ENCODE measurements around the gene AZU1.
"Not testable (repeated sequence)": the region's sequence is repeated elsewhere in the genome, so short reads cannot be mapped to it uniquely, and the experiment has no call there.

AZU1 gene

DNA sequence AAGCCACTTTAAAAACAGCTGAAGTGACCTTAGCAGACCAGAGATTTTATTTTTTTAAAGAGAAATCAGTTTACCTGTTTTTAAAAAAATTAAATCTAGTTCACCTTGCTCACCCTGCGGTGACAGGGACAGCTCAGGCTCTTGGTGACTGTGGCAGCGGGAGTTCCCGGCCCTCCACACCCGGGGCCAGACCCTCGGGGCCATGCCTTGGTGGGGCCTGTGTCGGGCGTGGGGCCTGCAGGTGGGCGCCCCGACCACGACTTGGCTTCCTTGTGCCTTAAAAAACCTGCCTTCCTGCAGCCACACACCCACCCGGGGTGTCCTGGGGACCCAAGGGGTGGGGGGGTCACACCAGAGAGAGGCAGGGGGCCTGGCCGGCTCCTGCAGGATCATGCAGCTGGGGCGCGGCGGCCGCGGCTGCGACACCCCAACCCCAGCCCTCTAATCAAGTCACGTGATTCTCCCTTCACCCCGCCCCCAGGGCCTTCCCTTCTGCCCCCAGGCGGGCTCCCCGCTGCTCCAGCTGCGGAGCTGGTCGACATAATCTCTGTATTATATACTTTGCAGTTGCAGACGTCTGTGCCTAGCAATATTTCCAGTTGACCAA, 16.7 kb upstream of the AZU1 start:
- DNase-seq (ENCODE audit: low read depth), result no peak

DNA sequence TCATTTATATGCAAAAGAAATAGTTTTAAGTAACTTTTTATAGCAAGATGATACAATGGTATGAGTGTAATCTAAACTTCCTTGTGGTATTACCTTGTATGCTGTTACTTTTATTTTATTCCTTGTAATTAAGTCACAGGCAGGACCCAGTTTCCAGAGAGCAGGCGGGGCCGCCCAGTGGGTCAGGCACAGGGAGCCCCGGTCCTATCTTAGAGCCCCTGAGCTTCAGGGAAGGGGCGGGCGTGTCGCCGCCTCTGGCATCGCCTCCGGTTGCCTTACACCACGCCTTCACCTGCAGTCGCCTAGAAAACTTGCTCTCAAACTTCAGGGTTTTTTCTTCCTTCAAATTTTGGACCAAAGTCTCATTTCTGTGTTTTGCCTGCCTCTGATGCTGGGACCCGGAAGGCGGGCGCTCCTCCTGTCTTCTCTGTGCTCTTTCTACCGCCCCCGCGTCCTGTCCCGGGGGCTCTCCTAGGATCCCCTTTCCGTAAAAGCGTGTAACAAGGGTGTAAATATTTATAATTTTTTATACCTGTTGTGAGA, 16.1 kb upstream of the AZU1 start:
- no peak for DNase-seq (ENCODE audit: low read depth)

DNA sequence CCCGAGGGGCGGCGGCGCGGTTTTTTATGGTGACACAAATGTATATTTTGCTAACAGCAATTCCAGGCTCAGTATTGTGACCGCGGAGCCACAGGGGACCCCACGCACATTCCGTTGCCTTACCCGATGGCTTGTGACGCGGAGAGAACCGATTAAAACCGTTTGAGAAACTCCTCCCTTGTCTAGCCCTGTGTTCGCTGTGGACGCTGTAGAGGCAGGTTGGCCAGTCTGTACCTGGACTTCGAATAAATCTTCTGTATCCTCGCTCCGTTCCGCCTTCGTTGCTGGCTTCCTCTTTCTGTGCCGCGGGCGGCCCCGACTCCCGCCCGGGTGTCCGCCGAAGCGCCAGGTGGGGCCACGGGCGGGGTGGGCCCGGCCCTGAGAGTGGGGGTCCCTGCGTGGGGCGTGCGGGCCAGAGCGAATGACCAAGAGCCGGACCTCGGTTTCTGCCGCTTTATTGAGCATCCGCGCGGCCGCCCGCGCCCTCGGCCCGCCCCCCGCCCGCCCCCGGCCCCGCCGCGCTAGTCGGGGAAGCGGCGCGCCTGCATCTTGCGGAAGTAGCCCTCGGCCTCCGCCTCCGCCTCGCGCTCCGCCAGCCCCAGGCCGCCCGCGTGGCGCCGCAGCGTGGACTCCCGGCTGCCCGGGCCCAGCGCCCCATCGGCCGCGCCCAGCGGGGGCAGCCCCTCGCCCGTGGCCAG, 15.4 kb upstream of the AZU1 start:
- no peak for DNase-seq (ENCODE audit: low read depth)

DNA sequence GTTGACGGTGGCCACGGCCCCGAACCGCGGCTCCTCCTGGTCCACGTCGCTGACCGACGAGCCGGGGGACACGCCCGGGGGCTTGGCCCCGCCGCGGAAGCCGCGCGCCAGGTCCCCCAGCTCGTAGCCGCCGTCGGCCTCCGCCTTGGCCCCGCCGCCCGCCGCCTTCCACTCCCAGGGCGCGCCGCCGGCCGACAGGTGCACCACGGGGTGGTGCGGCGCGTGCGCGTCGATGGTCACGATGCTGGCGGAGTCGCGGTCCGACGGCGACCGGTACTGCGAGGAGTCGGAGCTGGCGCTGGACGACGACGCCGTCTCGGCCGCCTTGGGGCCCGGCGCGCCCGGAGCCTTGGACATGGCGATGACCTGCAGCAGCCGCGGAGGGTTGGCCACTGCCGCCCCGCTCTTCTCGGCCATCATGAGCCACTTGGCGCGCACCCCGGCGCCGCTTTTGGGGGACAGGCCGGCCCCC, 14.9 kb upstream of the AZU1 start:
- no peak for DNase-seq (ENCODE audit: low read depth)

DNA sequence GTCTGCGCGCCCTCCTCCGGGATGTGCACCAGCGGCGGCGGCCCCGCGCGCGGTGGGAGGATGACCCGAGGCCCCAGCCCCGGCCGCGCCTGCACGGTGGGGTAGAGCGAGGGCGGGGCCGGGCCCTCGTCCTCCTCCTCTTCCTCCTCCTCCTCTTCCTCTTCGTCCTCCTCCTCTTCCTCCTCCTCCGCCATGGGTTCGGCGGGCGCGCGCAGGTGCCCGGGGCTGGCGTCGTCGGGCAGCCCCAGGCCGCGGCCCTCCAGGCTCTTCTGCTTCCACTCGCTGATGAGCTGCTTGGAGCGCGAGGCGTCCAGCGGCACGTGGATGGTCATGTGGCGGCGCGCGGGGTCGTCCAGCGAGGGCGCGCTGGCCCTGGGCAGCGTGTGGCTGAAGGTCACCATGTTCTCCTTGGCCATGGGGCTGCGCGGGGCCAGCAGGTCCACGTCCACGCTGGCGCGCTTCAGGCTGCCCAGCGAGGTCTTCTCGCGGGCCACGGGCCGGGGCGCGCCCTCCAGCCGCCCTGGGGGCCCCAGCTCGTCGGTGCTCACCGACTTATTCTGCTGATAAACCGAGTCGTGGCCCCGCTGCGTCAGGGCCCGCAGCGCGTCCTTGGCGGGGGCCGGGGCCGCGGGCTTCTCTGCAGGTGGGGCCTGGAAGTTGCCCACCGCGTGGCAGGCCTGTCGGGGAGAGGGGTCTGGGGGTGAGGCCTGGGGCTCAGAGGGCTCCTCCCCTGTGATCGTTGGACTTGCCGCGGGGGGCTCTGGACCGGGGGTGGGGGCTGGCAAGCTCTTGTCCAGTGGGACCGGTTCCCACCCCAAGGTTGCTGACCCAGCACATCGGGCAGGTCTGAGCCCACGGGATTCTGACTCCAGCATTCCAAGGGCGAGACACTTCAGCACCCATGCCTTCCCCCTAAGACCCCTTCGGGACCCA, 14.2 kb upstream of the AZU1 start:
- no peak for DNase-seq (ENCODE audit: low read depth)

DNA sequence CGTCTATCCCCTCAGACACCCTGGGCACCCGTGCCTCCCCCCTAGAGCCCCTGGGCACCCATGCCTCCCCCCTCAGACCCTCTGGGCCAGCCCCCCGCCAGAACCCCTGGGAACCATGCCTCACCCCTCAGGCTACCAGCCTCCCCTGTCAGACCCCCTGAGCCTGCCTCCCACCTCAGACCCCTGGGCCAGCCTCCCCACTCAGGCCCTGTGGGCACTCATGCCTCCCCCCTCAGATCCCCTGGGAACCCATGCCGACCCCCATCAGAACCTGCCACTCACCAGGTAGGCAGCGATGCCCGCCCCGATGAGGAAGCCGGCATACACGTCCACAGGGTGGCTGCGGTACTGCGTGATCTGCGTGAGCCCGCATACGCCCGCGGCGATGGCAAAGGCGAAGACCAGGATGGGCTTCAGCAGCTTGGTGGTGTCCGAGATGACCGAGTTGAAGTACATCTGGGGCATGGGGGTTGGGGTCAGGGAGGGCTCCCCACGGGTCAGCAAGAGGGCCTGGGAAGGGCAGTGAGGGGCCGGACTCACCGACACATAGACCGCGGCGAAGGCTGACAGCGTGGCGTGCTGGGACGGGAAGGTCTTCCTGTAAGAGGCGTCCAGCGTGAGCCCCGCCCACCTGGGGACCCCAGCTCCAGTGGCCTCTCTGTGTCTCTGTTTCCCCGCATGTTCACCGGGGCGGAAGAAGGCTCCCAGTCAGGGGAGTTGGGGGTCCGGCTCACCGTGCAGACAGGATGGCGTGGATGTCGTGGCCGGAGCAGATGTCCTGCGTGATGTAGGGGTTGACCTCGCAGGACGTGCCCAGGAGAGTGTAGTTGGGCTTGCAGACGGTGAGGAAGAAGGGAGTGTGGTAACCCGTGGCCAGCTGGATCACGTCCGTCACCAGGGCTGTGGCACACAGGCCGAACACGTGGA, 13.2 kb upstream of the AZU1 start:
- DNase-seq (ENCODE audit: low read depth), result no peak

DNA sequence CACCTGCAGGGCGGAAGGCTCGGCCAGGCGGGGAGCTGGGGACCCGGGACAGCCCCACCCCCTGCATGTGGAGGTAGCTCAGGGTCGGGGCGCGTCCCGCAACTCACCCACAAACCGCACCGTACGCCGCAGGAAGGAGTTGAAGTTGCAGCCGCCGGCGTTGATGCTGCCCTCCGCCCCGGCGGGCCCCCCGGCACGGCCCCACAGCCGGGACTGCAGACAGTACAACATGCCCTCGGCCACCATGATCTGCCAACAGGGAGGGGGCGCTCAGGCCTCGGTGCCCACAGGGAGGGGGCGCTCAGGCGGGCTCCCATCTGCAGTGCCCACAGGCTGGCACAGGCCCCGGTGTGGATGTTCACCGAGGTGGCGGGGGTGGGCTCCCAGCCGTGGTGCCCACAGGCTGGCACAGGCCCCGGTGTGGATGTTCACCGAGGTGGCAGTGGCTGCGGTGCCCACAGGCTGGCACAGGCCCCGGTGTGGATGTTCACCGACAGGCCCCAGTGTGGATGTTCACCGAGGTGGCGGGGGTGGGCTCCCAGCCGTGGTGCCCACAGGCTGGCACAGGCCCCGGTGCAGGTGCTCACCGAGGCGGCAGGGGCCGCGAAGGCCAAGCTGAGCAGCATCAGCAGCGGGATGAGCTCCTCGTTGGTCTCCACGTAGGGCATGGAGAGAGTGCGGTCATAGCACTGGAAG, 12.4 kb upstream of the AZU1 start:
- no peak for DNase-seq (ENCODE audit: low read depth)

DNA sequence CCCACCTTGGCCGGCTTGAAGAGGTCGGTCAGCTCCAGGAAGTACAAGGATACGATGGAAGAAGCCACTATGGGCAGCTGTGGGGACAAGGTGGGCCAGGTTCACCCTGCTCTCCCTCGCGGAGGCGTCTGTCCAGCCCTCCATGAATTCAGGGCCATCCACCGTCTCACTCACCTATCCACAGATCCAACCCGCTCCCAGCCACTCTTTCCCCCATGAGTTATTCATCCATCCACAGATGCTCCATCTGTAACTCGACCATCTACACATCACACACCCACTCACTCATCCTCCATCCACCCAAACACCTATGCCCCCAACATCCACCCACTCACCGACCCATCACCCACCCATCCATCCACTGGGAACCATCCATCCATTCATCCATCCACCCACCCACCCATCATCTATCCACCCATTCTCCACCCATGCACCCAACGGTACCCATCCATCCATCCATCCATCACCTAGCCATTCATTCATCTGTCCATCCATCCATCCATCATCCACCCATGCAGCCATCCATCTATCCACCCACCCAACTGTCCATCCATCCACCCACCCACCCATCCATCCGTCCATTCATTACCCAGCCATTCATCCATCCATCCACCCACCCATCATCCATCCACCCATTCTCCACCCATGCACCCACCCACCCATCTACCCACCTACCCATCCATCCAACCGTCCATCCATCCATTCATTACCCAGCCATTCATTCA, 11.7 kb upstream of the AZU1 start:
- no peak for DNase-seq (ENCODE audit: low read depth)

DNA sequence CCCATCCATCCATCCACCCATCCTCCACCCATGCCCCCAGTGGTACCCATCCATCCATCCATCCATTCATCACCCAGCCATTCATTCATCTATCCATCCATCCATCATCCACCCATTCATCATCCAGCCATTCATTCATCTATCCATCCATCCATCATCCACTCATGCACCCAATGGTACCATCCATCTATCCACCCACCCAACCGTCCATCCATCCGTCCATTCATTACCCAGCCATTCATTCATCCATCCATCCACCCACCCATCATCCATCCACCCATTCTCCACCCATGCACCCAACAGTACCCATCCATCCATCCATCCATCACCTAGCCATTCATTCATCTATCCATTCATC, 11.2 kb upstream of the AZU1 start:
- DNase-seq (ENCODE audit: low read depth), result no peak

DNA sequence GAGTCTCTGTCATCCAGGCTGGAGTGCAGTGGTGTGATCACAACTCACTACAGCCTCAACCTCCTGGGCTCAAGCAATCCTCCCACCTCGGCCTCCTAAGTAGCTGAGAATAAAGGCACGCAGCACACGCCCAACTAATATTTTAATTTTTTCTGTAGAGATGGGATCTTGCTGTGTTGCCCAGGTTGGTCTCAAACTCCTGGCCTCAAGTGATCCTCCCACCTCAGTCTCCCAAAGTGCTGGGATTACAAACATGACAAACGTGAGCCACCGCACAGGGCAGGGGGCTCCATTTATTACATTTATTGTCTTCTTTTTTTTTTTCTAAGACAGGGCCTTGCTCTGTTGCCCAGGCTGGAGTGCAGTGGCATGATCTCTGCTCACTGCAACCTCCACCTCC, 7.4 kb upstream of the AZU1 start:
- DNase-seq (ENCODE audit: low read depth), result not testable (repeated sequence)

DNA sequence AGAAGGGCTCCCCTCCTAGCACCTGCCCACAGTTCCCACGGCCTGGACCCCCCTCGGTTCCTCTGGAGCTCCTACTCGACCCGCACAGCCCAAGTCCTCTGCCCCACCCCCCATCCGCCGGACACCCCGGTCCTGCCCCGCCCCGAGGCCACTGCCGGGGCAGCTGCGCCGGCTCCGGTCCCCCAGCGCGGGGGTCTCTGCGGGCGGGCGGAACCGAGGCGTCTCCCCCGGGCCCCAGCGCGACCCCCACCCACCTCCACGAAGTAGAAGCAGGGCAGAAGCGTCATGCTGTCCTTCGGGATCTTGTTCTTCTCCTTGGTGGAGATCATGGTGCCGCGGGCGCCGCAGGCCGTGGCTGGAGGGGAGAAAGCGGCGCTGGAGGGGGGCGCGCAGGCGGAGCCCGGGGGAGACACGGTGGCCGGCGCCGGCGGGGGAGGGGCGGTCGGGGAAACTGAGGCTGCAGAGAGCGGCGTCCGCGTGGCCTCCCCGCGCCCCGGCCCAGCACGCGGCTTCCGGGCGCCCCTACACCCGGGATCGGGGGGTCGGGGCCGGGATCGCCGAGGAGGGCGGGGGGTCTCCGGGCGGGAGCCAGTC, 6.3 kb upstream of the AZU1 start:
- no peak for DNase-seq (ENCODE audit: low read depth)

DNA sequence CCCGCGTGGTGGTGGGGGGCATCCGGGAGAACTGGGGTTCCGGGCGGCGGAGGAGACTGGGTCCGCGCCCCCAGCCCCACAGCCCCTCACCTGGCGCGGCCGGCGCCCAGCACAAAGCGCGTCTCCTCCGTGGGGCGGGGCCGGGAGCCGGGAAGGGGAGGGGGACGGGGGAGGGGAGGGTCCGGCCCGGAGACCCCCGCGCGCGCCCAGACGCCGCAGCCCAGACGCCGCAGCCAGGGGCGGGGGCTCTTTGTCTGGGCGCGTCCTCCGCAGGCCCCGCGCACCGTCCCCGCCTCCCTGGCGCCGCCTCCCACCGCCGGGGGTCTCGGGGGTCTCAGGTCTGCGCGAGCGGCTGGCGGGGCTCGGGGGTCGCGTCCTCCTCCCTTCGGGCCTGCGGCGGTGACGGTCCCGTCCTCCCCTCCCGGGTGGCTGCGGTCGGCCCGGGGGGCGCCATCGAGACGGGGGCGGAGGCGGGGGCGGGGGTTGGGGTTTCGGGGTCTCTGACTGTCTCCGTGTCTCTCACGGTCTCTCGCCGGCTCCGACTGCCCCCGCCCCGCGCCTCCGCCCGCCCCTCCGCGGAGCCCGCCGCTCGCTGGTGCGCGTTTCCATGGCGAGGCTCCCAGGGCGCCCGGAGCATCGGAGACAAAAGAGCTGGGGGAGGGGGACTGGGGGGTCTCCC, 5.7 kb upstream of the AZU1 start, which contains the start of gene PLPPR3:
Gene PLPPR3, minus strand, starts transcription at position 131 of the 679 bp plus-strand sequence. CDS start 396 bp downstream, outside the sequence.
- no peak for DNase-seq (ENCODE audit: low read depth)

DNA sequence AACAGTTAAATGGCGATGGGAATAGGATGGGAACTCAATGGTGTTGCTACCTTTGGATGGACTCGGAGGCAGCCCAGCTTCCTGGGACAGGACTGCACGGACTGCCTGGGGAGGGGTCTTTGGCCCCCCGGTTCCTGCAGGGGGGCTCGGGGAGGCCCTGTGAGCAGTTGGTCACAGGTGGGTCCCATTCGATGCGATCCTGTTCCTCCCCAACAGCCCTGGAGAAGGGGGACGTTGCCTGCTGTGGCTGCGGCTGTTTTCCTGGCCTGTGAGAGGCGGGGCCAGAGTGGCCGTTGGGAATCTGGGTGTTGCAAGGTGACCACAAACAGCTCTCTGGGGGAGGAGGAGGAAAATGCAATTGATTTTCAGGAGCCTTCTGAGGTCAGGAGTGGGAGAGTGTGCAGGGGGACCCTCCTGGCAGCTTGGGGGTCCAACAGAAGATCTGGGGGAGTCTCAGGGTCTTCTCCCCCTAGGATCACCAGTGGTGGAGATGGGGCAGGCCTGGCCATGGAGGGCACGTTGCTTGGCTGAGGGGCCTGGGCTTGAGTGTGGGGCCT, 4.0 kb upstream of the AZU1 start:
- DNase-seq (ENCODE audit: low read depth), result no peak

DNA sequence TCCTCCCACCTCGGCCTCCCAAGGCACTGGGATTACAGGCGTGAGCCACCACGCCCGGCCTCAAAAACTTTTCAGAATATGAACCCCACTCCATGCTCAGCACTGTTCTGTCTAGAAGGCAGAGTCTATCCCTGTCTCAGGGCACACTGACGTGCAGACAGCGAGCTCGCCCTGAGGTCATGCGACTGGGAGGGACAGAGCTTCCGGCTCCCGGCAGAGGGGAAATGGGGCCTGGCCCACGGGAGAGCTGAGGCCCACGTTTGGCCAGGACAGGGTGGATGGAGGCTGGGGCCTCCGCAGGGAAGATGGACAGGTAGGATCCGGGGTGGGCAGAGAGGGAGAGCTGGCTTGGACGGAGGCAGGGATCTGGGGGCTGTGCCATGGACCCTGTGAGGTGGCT, 2.8 kb upstream of the AZU1 start:
- no peak for DNase-seq (ENCODE audit: low read depth)

DNA sequence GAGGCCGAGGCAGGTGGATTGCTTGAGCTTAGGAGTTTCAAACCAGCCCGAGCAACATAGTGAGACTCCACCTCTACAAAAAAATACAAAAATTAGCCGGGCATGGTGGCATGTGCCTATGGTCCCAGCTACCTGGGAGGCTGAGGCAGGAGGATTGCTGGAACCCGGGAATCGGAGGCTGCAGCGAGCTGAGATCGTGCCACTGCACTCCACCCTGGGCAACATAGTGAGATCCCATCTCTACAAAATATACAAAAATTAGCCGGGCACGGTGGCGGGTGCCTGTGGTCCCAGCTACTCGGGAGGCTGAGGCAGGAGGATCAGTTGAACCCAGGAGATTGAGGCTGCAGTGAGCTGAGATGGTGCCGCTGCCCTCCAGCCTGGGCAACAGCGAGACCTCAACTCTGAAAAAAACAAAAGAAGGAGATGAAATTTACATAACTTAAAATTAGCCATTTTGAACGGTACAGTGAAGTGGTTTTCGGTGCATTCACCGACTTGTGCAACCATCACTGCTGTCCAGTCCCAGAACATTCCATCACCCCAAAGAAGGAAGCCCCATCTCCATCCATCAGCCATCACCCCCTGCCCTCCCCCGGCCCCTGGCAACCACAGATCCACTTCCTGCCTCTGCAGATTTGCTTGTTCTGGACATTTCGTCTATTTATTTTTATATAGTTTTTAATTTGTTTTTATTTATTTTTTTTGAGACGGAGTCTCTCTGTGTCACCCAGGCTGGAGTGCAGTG, 1.6 kb upstream of the AZU1 start:
- no peak for DNase-seq (ENCODE audit: low read depth)

DNA sequence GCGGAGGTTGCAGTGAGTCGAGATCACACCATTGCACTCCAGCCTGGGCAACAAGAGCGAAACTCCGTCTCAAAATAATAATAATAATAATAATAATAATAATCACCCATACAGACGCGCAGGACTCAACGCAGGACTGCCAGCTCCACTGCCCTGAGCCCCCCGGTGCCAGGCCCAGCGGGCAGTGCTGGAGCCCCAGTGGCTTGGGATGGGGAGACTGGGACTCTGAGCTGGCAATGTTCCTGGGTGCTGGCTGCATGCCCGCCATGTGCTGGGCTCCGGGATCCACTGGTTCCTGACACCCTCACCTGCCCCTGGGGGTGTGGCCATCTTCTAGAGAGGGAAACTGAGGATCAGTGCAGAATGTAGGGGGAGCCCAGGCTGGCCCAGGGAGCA, 325 bp upstream of the AZU1 start:
- DNase-seq (ENCODE audit: low read depth), result no peak

DNA sequence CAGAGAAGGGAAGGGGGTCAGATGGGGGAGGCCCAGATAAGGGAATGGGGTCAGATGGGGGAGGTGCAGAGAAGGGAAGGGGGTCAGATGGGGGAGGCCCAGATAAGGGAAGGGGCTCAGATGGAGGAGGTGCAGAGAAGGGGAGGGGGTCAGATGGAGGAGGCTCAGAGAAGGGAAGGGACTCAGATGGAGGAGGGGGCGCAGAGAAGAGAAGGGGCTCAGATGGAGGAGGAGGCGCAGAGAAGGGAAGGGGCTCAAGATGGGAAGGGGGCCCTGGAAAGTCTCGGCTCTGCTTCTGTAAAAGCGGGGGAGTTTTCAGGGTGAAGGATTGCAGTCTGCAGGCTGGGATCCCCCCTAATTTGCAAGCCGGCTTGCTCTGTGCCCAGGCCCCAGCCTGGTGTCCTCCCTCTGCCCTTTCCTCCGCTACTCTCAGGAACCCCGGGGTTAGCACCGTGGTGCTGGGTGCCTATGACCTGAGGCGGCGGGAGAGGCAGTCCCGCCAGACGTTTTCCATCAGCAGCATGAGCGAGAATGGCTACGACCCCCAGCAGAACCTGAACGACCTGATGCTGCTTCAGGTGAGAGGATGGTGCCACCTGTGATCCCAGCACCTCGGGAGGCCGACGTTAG, 1.6 kb downstream of the AZU1 start:
- no peak for DNase-seq (ENCODE audit: low read depth)
